ENCODE results near the gene HMGB2.

- TF ChIP-seq SAP30 (IDR thresholded peaks at IDR 0.05; ENCODE audit: insufficient read depth, insufficient replicate concordance, low read length): no peak
- TF ChIP-seq CTCF (IDR thresholded peaks at IDR 0.05; ENCODE audit: control extremely low read depth in 1 of 3, insufficient read depth in 1 of 3, low read depth in 1 of 3, low read length in 3 of 3): no peak
- TF ChIP-seq KDM1A (IDR thresholded peaks at IDR 0.05; ENCODE audit: borderline replicate concordance, low read length): no peak
- no peak for TF ChIP-seq CREB1 (IDR thresholded peaks at IDR 0.05)
Measured at GRCh38 chr4:173357939-173358338, 23.8 kb upstream of the HMGB2 start.
